Stromal cell of bone marrow (primary cell): ENCODE data around the gene FLT1.

Experiments
- DNase-seq: peaks from one replicate; pipeline ENCODE4 v3.0.0-alpha.2; 2012; ENCODE audit warnings: low read depth

FLT1 gene

DNA sequence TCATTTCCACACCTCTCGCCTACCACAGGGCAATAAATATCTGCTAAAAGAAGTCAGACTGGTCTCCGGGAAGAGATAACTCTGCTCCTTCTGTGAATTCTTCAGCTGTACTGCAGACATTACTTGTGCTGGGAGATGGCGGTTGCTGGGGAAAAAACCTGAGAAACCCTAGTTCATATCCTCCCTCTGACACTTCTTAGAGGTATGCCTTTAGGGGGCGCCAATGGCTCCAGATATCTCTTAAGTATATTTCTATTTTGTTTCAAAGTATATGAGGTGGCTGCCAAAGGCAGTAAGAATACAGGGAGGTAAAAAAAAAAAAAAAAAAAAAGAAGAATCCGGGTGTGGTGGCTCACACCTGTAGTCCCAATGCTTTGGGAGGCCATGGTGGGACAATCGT, 181.3 kb downstream of the FLT1 start:
- DNase-seq = no peak

DNA sequence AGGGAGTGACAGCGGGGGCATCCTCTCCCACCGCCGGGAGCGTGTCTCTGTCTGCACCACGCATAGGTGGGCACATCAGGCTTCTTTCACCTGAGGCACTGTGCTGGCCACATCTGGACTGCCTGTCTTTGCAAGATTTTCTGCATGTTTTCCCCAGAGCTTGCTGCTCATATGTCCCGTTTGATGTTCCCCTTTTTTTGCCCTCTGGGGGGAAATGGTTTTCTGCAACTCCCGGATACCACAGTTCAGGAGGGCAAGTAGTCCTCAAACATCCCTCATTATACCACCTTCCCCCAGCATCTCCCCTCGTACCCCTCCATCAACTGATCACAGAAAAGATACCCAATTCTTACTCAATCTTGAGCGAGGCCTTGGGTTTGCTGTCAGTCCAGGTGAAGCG, 188.6 kb downstream of the FLT1 start:
- no peak for DNase-seq

DNA sequence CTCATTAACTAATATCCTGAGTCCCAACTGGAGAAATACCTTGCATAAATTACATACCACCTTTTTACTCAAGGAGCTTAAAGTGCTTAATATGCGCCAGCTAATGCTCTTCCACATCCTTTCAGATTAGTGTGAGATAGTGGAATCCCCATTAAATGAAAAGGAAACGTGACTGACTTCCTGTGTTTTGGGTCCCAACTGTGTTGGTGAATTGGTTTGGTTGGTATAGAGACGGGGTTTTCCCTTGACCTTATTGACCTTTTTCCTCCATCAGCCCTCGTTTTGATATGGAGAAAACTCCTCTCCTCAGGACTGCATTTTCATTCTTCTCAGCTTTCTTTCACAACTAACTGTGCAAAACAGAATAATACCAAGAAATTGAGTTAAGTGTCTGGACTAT, 193.1 kb downstream of the FLT1 start:
- DNase-seq = no peak

DNA sequence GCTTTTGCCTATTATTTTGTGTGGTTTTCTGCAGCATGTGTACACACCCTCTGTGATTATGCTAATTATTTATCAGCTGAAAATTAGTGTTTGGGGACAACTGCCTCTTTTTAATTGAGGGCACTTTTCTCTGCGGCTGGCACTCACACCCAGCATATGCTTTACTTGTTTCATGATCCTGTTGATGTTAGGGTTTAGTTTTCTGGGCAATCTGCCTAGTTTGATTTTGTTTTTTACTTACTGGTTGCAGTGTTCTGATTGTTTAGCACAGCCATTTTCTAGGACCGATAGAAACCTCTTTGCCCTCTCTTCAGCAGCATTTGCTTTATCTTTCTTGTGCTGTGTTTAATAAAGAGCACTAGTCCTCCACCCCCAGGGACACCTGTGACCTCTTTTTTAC, 195.0 kb downstream of the FLT1 start:
- DNase-seq = no peak

DNA sequence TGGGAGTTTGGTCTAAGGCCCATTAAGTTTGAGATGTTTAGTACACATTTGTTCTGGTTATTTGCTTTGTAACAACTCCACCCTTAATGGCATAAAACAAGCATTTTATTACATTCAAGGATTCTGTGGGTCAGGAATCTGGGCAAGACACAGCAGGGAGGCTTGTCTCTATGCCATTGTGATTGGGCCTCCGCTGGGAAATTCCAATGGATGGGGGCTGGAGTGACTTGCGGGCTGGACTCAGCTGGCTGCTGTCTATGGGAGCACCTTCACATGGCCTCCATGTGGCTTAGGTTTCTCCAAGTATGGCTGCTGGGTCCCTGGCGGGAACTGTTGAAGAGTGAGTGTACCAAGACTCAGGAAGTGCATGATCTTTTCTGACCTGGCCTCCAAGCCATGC, 197.6 kb downstream of the FLT1 start:
- DNase-seq = no peak

DNA sequence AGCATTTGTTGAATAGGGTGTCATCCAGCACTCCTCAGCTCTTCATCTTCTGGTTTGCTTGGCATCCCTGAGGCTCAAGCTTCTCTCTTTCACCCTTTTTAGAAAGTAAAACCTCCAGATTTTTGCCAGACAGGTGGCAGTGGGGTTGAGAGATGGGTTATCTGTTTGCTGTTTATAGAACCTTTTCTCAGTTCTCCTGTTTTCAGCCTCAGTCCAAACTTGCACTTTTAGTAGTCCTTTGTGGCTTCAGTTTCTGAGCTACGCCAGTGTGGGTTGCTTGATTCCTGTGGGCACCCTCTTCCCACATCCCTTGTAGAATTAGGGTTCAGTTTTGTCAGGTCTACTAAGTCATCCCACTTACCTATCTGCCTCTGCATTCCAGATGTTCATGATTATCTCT, 208.7 kb downstream of the FLT1 start:
- no peak for DNase-seq

DNA sequence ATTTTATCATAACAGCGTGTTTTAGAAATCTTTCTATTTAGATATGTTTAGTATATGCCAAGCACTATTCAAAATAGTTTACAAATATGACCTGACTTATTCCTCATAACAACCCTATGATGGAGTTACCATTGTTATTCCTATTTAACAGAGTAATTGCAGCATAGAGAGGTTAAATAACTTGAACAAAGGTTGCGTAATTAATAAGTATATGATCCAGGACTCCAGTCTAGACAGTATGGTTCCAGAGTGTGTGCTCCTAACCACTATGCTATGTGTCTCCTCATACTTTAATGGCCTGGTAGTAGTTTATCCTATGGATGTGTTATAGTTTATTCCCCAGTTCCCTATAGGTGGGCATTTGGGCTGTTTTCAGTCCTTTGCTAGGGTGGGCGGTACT, 211.3 kb downstream of the FLT1 start:
- DNase-seq = no peak

DNA sequence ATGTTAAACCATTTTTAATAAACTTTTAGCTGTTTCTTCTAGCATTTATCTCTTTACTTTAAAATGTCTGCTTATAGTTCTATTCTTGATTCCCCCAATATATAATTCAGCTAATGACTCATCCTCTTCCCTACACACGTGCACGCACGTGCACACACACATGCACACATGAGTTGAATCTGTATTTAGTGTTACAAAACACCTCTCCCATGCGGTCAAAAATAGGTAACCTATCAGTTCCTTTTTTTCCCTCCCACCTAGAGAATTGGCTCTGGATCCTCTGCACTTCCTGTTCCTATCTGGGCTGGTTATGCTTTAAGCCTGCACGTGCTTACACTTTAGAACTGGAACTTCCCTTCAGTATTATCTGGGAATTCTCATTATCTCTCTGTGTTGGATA, 212.5 kb downstream of the FLT1 start:
- no peak for DNase-seq

DNA sequence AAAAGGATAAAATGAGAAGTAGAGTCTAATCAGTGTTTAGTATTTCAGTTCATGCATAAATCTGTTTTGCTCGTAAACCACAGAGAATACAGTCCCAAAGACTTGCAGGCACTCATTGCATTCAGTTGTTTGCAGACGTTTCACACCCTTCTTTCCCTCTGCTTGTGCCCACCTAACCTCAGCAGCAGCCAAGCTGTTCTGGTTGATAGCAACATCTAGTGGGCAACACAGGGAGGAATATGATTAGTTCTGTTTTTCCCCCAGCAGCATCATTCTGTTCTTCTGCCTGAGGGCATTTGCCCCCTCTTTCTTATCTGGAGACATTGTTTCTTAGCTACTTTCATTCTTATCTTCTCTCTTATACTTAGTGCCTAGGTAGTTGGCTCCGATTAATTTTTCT, 221.0 kb downstream of the FLT1 start:
- DNase-seq = no peak

DNA sequence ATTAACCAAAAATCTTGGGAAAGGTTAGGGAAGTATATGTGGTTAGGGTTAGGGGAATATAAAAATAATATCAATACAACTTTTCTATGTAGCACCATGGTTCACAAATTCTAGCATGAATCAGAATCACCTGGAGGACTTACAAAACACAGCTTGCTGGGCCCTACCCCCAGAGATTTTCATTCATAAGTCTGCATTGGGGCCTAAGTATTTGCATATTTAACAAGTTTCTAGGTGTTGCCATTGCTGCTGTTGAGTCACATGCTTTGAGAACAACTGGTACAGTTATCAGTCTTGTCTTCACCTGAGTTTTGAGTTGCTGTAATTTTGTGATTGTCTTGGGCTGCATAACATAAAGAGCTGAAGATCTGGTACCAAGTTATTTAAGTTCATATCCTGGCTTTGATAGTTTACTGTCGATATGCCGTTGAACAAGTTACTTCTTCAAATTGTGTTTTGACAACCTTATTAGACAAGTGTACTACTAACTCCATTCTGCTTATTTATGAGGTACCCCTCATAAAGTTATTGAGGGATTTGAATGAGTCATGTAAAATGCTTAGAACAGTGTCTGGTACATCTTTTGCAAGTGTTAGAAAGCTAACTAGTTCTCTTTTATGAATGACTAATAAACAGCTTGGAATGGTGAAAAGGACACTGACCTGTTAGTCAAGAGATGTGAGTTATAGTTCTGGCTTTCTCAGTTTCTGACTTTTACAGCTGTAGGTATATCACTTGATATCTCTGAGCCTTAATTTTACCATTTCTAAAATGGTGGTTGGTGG, 223.7 kb downstream of the FLT1 start:
- no peak for DNase-seq

DNA sequence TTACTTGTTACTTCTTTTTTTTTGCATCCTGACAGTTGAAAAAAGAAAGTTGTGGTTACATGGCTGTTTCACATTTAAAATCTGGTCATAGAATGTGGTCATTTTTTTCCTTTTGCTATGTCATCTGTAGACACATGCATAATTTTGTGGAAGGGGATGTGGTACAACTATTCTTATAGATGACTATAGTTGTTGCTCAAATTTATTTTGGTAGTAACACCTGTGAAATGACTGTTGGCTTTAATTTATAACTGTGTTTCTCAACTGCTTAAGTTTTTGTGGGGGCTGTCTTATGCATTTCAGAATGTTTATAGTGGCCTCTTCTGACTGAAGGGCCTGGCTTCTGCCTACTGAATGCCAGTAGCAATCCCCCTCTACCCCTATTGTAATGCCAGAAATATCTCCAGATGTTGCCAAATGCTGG, 226.1 kb downstream of the FLT1 start:
- DNase-seq = no peak

DNA sequence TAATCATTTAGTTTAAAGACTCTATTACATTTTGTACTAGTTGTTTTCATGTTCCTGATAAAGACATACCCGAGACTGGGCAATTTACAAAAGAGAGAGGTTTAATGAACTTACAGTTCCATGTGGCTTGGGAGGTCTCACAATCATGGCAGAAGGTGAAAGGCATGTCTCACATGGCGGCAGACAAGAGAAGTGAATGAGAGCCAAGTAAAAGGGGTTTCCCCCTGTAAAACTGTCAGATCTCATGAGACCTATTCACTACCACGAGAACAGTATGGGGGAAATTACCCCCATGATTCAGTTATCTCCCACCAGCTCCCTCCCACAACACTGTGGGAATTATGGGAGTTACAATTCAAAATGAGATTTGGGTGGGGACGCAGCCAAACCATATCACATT, 227.4 kb downstream of the FLT1 start:
- DNase-seq = no peak

DNA sequence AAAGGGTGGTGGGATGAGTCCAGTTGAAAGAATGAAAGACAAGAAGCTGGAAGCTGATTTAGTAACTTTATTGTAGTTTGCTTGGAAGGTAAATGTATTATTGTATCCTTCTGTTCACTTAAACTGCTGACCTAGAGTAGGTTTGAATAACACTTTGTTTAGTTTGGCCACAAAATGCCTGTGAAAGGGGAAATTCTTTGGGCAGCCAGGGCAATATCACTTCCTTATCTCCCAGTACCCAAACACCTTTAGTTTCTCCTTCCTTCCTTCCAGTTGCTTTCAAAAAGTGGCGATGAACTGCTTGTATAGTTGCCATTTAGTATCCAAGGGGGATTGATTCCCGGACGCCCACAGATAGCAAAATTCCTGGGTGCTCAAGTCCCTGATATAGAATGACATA, 236.5 kb downstream of the FLT1 start:
- no peak for DNase-seq

DNA sequence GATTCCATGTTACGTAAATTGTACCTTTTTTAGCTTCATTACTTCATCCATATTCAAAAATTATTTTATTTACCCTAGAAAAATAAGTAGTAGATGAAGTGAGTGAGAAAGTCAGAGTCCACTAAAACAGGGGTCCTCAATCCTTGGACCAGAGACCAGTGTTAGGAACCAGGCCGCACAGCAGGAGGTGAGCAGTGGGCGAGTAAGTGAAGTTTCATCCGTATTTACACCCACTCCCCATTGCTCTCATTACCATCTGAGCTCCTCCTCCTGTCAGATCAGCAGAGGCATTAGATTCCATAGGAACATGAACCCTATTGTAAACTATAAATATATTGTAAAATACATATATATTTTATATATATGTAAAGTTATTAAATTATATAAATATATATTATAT, 237.6 kb downstream of the FLT1 start:
- DNase-seq = no peak

DNA sequence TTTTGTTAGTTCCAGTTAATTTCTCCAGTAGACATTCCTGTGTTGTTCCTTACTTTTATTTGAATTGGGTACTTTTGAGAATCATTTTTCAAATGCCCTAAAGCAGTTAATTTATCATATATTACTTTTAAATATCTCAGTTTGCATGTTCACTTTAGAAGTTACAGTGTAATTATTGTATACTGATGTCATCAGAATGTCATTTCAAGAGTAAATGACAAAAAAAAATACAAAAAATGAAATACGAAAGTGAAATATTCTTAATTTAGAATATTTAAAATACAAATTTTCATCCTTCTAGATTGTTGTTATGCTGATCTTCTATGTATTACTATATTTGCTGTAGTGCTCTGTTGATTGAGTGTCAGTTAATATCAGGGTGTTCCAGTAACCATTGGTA, 242.4 kb downstream of the FLT1 start:
- DNase-seq = no peak

DNA sequence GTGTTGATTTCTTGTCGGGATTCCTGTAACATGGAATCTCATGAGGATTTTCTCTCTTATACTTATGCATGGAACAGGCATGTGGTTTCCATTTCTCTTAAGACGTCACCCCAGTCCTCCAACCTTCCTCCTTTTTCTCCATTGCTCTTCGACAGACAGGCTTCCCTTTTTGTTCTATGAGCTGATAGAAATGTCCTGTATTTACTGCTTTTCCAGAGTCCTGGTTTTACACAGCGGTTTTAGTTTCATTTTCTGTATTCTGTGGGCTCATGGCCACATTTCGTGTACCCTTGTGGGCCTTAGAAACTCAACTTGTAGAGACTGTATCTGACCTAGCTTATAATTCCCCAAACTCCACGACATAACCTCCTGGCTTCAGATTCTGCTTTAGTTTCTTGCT, 243.5 kb downstream of the FLT1 start:
- DNase-seq = no peak

DNA sequence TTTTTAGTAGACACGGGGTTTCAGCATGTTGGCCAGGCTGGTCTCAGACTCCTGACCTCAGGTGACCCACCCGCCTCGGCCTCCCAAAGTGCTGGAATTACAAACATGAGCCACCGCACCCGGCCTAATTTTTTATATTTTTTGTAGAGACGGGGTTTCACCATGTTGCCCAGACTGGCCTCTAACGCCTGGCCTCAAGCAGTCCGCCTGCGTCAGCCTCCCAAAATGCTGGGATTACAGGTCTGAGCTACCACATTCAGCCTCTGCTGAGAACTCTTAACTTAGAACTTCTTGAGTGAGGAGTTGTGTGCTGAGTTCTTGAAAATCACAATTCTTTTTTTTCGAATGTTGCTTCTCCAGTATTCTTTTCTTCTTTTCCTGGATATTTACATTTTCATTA, 244.4 kb downstream of the FLT1 start:
- no peak for DNase-seq
